Breast epithelium (tissue), 4 donors: ENCODE measurements around the gene AKTIP. TPM values are rescaled to one million over a fixed set of nuclear protein-coding genes. Genes with fewer than 3 reads are reported as not detected.

Source experiments
- DNase-seq, 2 donors: peaks; one replicate each; pipeline ENCODE4 v3.0.0-alpha.2; 2019; ENCODE audit warnings: low spot score in 2 of 2
- H3K27ac ChIP-seq, 2 donors: fragments of 200-600 bp; sonication (generic) in 1 of 2; one replicate each; pipeline ENCODE4 v1.5.1; 2016 to 2019; ENCODE audit warnings: mild to moderate bottlenecking in 1 of 2
- H3K27me3 ChIP-seq, 2 donors: fragments of 200-600 bp; sonication (generic) in 1 of 2; one replicate each; pipeline versions ENCODE4 v1.5.1 to v1.6.0; 2017 to 2019; ENCODE audit warnings: control low read depth in 1 of 2, mild to moderate bottlenecking in 1 of 2
- H3K36me3 ChIP-seq: fragments of 200-600 bp; one replicate; pipeline ENCODE4 v1.5.1; 2019
- H3K4me1 ChIP-seq, 2 donors: fragments of 200-600 bp; sonication (generic); one replicate each; pipeline ENCODE4 v1.5.1; 2016 to 2019; ENCODE audit warnings: control low read depth in 1 of 2
- H3K4me3 ChIP-seq, 3 donors: fragments of 200-600 bp; sonication (generic); 1 replicate in 2 of 3; 2 replicates in 1 of 3; pipeline ENCODE4 v1.5.1; 2016 to 2019; ENCODE audit warnings: mild to moderate bottlenecking in 3 of 3, moderate library complexity in 2 of 3
- H3K9me3 ChIP-seq, 2 donors: fragments of 200-600 bp; sonication (generic) in 1 of 2; one replicate each; pipeline ENCODE4 v1.5.1; 2016 to 2019; ENCODE audit warnings: control low read depth in 1 of 2
- CTCF ChIP-seq, 3 donors: fragments of 450-650 bp; IDR thresholded peaks; one replicate each; pipeline ENCODE4 v1.5.1; 2016 to 2017; ENCODE audit warnings: antibody characterized with exemption in 3 of 3, mild to moderate bottlenecking in 3 of 3, moderate library complexity in 3 of 3
- POLR2A ChIP-seq: fragments of 450-650 bp; IDR thresholded peaks from one replicate; pipeline ENCODE4 v1.6.1; 2016; ENCODE audit warnings: antibody characterized with exemption, mild to moderate bottlenecking, moderate library complexity
- POLR2AphosphoS5 ChIP-seq, 3 donors: sonication (generic); formaldehyde crosslinking; IDR thresholded peaks; one replicate each; pipeline ENCODE4 v1.6.1; 2017; ENCODE audit warnings: antibody characterized with exemption in 3 of 3
- intact Hi-C: fragments of 100-400 bp; cut with DNase I; formaldehyde crosslinking; loops from one replicate; pipeline ENCODE4 v1.15.1; 2023; ENCODE audit warnings: low total_unique reads
- total RNA-seq, 3 donors: library from RNA; depleted of rRNA; stranded (reverse); fragments of >200 nt; gene quantifications; one replicate each; pipeline ENCODE4 v1.1.0, GENCODE V29; 2016

The AKTIP gene
- total RNA-seq, 3 donors from 2014 or later, result 39.3 to 56.3 (median 45.3) TPM

- no peaks in the 10 kb centered on the region for H3K27me3 ChIP-seq
- no peaks in the 10 kb centered on the region for H3K9me3 ChIP-seq
- no peak overlapping the region for H3K27ac ChIP-seq
- intact Hi-C loops, result no loop called here
- H3K4me3 ChIP-seq, result no peak overlapping the region
- H3K36me3 ChIP-seq, result peaks cover 15% of the 10 kb centered on the region
- DNase-seq, result no peak
- TF ChIP-seq CTCF (IDR thresholded peaks at IDR 0.05) (no peak), POLR2AphosphoS5 (IDR thresholded peaks at IDR 0.05) (no peak), POLR2A (no peak)
- no peaks in the 10 kb centered on the region for H3K4me1 ChIP-seq
Observed at GRCh38 chr16:53458635-53459034, 44.4 kb downstream of the AKTIP start.

GRCh38 chr16:53457670-53458069 is 45.3 kb downstream of the AKTIP start:
- no peaks in the 10 kb centered on the region for H3K27me3 ChIP-seq
- intact Hi-C loops, result no loop called here
- no peaks in the 10 kb centered on the region for H3K4me1 ChIP-seq
- TF ChIP-seq POLR2AphosphoS5 (IDR thresholded peaks at IDR 0.05) (peak in 1 of 3 donors; percentile 23), CTCF (IDR thresholded peaks at IDR 0.05) (no peak)
- H3K27ac ChIP-seq, result no peak overlapping the region
- peaks cover 13% of the 10 kb centered on the region for H3K36me3 ChIP-seq
- DNase-seq, result no peak
- H3K9me3 ChIP-seq, result no peaks in the 10 kb centered on the region
- no peak overlapping the region for H3K4me3 ChIP-seq

GRCh38 chr16:53456625-53457024 is 46.4 kb downstream of the AKTIP start:
- intact Hi-C loops, result no loop called here
- Histone ChIP-seq H3K27ac (no peak overlapping the region), H3K9me3 (no peaks in the 10 kb centered on the region), H3K4me1 (no peaks in the 10 kb centered on the region), H3K27me3 (no peaks in the 10 kb centered on the region), H3K4me3 (no peak overlapping the region), H3K36me3 (peaks cover 10% of the 10 kb centered on the region)
- no peak for DNase-seq
- TF ChIP-seq POLR2A, result no peak
- TF ChIP-seq CTCF (IDR thresholded peaks at IDR 0.05), result no peak
- TF ChIP-seq POLR2AphosphoS5 (IDR thresholded peaks at IDR 0.05), result no peak

GRCh38 chr16:53453928-53454327 is 49.1 kb downstream of the AKTIP start:
- TF ChIP-seq POLR2A (no peak), CTCF (IDR thresholded peaks at IDR 0.05) (no peak), POLR2AphosphoS5 (IDR thresholded peaks at IDR 0.05) (no peak)
- no peaks in the 10 kb centered on the region for H3K4me1 ChIP-seq
- H3K27me3 ChIP-seq, result no peaks in the 10 kb centered on the region
- no peak overlapping the region for H3K27ac ChIP-seq
- H3K36me3 ChIP-seq, result peaks cover 12% of the 10 kb centered on the region
- H3K4me3 ChIP-seq, result no peak overlapping the region
- intact Hi-C loops, result no loop called here
- no peak for DNase-seq
- no peaks in the 10 kb centered on the region for H3K9me3 ChIP-seq

- intact Hi-C loops, result no loop called here
- TF ChIP-seq POLR2AphosphoS5 (IDR thresholded peaks at IDR 0.05), result no peak
- no peak for TF ChIP-seq POLR2A
- TF ChIP-seq CTCF (IDR thresholded peaks at IDR 0.05), result no peak
- H3K36me3 ChIP-seq, result peaks cover 8% of the 10 kb centered on the region
- no peak for DNase-seq
- no peaks in the 10 kb centered on the region for H3K9me3 ChIP-seq
- no peak overlapping the region for H3K27ac ChIP-seq
- no peaks in the 10 kb centered on the region for H3K4me1 ChIP-seq
- no peak overlapping the region for H3K4me3 ChIP-seq
- no peaks in the 10 kb centered on the region for H3K27me3 ChIP-seq
Observed at GRCh38 chr16:53449816-53450517, 53.0 kb downstream of the AKTIP start.
